ENCODE data around the gene RAB23.
A peak's percentile ranks its signal among the peaks of the same experiment; 100 is the strongest.

Gene RAB23

DNA sequence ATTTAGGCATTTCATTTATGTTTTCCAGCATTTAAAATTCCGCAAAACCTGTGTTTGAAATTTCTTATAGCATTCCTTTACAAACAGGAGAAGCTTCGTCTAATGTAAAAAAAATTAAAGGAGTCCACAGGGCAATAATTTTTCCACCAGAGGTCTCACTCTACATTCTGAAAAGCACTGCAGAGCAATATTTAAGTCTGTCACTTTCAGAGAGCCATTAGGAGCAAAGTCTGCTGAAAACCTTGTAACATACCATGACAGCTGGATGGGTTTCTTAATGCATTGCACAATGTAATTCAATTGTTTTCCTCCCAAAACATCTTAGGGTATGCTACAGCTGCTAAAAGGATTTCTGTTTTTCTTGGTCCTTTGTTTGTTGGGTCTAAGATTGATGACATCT is 32.0 kb downstream of the RAB23 start:
- DNase-seq: no peak

DNA sequence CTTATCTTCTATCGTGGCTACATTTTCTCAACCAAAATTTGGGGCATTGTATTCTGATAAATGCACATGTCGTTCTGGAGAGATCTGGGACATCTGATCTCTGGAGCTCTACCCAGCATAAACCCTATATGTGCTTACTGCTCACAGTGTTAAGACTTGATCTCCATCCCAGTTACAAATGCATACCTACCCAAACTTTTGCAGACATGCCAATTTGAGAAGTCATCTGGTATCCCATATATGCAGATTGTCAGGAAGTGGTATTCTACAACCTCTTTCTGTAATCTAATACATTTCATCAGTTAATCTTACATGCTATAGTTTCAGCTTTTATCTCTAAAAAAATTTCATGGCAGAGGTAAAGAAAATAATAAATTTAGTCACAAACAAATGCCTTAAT is 38.8 kb downstream of the RAB23 start:
- DNase-seq: no peak

DNA sequence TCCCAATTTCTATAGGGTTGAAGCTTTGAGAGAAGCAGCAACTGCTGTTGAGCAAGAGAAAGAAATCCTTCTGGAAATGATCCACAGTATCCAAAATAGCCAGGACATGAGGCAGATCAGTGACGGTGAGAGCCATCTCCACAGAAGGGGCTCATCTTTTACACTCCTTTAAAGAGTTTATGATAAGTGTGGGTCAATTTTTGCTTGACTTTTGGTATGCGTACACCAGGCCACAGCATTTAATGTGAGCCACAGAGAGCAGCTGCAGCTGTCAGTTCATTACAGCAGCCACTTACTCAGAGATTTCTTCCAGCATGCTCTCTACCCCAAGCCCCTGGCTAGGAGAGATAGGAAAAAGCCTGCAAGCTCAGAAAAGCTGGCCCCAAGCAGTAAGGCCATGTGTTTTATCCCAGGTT is 40.1 kb downstream of the RAB23 start:
- no peak for DNase-seq

DNA sequence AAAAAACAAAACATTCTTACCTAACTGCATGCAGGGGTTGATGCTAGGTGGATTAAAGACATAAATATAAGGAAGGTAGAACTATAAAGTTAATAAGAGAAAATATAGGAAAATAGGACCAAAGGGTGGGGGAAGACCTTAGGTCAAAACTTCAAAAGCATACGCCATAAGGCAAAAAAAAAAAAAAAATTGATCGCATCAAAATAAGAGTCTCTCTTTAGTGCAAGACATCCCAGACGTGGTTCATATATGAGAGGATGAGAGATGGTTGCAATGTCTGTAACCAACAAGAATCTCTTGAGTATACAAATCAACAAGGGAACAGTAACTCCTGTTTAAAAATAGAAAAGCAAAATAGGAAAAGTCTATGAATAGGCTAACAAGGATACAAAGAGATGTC is 41.5 kb downstream of the RAB23 start:
- DNase-seq: no peak

DNA sequence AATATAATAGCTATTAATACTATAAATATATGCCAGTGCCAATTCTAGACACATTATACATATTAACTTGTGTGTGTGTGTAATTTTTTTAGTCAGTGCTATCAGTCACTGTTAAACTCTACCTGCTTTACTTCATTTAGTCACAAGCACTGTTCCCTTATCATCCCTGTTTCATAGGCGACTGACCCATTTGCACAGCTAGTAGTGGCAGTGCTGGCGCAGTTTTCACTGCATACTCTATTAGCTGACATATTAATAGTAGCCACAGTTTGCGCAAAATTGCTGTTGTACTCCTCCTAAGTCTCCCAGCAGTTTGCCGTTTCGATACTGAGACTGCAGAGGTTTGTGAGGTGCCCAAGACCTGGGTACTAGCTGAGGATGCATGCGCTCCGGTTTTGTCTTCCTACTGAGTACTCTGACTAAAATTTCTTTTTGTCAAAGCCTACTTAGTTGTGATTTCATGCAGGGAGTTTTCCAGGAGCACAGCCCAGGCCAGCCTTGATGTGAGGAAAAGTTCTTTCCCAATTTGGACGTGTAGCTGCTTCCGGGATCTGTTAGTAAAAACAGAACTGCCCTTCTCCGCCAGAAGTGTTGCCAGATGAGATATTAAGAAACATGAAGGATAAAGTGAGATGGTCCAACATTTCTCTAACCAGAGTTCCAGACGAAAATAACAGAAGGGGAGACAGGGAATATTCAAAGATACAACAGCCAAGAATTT is 44.4 kb downstream of the RAB23 start:
- no peak for DNase-seq

DNA sequence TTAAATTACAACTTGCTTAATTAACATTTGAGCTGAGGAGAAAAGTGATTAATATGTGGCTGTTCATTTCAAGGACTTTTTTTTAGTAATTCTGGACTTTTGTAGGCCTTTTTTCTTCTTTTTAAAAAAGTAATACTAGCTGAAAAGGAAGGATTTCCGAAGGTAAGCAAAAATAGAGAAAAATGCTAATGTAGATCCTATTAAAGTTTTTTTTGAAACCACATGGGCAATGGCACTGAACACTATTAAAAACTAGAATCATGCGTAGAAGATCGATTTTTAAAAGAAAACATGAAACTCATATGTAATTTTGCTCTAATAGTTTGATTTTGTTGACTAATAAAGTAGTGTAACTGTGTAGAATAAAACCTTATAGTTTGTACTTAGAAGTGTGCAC is 47.6 kb downstream of the RAB23 start:
- DNase-seq: no peak

DNA sequence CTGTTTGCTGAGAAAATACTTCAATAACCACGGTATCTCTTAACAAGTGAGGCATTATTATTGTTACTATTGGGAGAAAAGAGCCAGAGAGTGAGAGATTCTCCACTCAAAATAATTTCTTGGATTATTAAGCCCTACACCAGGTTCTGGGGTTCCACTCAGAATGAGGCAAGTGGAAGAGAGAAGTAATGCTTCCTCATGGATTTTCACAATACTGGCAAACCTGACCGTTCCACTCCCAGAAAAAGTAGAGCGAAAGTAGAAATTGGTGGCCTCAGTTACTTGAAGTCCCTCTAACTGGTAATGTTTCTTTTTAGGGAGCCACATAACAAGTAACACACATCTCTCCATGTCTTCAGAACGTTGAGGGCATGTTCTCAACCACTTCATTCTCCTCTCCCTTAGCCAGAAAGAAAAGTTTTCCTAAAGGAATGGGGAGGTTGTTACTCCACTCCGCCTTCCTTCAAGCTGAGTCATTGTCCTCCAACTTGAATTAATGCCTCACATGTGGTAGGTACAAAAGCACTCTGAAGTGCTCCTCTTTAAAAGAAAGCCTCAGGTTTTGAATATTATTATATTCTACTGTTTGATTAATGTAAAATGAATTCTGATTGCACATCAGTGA is 48.1 kb downstream of the RAB23 start:
- DNase-seq: no peak

DNA sequence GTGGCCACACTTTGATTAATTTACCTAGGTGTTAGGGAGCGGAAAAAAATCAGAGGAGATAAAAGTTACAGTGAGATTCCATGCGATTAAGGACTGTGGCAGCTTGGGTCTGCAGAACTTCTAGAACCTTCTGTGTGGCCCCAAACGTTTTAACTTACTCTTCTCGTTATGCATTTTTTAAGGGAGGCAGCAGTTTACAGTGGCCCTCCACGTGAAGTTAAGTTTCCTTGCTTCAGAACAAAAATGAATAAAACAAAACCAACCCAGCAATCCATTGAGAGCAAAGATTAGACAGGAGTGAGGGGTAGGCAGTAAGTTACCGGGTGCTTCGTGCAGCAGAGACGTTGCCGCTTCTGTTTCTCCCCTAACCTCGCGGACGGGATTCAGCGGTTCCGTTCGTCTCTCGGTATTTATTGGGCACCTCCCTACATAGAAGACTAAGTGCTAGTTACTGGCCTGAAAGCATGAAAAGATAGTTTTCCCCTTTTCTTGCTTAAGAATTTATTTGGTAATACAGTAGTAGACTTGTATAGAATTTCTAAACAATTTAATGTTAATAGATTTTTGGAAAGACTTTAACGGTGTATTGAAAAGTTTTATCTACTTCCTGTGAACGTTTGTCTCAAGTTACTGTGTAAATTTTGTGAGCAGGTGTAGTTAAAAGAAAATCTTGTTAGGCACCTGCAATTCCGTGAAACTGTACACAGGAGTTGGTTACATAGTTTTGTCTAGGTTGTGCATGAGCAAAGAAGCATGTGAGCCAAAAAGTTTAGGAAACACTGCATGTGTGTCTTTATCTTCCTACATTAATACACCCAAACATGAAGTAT is 48.8 kb downstream of the RAB23 start:
- no peak for DNase-seq

DNA sequence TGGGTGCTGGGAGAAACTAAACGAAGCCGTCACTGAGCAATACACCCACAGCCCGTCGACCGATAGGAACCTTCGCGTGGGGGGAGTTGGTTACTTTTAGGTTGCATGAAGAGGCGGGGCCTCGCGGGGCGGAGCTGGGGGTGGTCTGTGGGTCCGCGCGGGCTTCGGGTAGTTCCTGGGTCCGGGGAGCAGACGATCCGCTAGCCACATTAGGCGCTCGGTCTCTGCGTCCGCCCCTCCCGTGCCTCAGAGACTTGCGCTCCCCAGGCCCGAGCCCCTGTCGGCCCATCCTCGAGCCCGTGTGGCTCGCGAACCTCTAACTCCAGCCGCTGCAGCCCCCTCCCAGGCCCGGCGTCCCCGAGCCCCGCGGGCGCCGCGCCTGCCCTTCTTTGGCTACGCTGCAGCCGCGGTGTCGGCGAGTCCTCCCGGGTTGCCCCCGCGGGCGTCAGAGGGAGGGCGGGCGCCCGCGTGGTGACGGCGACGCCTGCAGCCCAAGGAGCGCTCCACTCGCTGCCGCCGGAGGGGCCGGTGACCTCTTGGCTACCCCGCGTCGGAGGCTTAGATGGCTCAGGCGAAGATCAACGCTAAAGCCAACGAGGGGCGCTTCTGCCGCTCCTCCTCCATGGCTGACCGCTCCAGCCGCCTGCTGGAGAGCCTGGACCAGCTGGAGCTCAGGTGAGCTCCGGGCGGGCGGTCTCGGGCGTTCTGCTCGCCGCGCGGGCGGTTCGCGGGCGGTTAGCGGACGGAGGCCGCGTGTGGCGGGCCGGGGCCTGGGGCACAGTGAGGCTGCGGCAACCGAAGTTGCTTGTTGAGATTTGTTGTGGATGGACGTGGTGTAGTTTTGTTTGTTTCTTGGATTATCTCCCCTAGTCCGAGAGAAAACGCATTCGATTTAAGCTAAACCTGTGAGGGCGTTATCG is 49.7 kb downstream of the RAB23 start, which contains the start of gene BAG2:
TSS of gene BAG2 (plus strand) at position 191 of the 920 bp plus-strand sequence. CDS start at position 563, 372 bp downstream.
- DNase-seq: peak; percentile 97

DNA sequence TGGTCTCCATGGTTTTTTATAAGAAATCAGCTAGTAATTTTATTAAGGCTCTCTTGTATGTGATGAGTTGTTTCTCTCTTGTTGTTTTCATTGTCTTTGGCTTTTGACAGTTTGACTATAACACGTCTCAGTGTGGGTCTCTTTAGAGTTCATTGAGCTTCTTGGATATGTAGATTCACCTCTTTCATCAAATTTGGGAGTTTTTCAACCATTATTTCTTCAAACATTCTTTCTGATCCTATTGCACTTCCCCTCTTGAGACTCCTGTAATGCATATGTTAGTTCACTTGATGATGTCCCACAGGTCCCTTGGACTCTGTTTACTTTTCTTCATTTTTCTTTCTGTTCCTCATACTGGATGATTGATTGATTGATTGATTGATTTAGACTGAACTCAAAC is 57.0 kb downstream of the RAB23 start:
- no peak for DNase-seq

DNA sequence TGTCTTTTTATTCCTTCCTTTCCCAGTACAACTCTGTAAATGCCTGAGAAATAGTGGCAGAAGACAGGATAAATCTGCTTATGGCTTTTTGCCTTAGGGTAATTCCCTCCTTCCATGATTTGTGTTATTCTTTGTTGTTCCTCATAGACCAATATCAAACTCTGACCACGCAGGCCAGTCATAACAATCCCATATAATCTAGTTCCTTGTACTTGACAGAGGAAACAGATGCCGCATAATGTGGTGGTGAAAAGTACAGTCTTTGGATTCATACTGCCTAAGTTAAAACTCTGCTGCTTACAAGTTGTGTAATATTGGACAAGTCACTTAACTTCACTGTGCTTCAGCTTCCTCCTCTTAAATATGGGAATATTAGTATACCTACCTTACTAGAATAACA is 58.2 kb downstream of the RAB23 start:
- no peak for DNase-seq

DNA sequence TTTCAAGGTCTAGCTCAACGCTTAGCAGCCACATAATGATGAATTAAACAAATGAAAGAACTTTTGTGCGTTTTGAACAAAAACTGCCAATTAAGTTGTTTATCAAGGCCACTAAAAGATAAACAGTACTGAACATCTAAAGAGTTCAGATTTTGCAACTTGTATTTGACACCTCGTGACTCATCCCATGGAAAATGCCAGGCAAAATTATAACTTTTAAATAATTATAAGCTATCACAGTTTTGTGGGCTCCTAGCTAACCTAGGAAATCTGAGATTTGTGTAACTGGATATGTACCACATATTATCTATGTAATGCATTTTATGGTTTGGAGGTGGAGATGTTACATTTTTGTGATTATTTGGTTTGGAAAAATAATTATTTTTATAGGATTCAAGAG is 59.6 kb downstream of the RAB23 start:
- no peak for DNase-seq

DNA sequence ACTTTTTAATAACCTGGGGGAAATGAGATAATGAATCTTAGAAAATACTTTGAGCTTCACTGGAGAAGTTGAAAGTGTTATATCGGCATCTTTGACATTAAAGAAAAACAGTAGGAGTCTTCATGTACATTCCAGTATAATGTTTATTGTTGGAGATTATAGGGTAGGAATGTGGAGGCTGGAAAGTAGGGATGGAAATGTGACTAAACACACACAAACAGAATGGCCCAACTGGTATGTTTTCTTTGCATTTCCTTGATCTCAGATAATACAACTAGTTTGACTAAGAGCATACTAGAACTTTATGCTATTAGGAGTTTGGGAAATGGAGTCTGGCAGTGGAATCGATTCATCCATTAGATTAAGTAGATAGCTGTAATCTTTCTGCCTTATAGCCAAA is 60.1 kb downstream of the RAB23 start:
- no peak for DNase-seq

DNA sequence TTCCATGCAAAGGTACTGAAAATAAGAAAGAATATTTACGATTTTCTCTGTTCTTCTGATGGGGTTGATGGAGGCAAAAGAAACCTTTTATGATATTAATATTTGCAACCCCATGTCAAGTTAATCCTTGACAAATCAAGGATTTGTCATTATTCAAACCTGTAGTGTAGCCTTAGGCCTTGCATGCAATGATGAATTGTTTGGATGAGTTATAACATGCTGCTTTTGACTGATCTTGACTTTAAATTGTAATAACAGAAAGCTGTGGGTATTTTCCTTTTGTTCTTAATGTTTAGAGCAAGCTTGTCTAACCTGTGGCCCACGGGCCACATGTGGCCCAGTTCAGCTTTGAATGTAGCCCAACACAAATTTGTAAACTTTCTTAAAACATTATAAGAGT is 63.0 kb downstream of the RAB23 start:
- DNase-seq: no peak

DNA sequence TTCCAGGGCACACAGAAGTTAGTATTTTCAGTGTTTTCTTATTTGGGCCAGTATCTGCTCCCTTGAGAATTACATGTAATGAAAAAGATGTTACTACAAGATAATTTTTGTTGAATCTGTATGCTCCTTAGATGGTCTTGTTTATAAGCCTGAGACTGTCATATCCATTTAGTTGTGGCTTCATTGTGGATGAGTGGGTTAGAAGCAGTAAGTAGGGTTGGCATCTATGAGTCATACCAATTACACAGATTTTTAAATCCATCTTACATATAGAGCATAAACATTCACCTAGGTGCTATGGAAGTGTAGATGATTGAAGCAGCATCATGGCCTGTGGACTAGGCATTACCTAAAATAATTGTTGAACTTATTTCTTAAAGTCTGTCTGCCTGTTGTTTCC is 63.4 kb downstream of the RAB23 start:
- no peak for DNase-seq

DNA sequence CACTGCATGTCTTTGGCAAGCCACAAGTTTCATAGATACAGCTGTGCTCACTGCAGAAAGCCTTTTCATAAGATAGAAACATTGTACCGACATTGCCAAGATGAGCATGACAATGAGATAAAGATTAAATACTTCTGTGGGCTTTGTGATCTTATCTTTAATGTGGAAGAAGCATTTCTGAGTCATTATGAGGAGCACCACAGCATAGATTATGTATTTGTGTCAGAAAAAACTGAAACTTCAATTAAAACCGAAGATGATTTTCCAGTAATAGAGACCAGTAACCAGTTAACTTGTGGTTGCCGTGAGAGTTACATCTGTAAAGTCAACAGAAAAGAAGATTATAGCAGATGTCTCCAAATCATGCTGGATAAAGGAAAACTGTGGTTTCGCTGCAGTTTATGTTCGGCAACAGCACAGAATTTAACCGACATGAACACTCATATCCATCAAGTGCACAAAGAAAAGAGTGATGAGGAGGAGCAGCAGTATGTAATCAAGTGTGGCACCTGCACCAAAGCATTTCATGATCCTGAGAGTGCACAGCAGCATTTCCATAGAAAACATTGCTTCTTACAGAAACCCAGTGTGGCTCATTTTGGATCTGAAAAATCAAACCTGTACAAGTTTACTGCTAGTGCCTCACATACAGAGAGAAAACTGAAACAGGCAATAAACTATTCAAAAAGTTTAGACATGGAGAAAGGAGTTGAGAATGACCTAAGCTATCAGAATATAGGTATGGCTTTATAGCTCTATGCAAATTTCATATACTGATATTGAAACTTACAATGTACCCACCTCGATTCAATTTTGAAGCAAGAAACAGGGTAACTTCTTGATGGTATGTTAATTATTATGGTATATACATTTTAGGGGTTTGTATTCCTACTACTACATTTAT is 73.9 kb downstream of the RAB23 start:
- DNase-seq: no peak

DNA sequence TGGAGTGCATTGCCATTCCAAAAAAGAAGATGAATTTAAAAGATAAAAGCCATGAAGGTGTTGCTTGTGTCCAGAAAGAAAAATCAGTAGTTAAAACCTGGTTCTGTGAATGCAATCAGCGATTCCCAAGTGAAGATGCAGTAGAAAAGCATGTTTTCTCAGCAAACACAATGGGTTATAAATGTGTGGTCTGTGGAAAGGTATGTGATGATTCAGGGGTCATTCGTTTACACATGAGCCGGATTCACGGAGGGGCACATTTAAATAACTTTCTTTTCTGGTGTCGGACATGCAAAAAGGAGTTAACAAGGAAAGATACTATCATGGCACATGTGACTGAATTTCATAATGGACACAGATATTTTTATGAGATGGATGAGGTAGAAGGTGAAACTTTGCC is 74.7 kb downstream of the RAB23 start:
- DNase-seq: no peak

DNA sequence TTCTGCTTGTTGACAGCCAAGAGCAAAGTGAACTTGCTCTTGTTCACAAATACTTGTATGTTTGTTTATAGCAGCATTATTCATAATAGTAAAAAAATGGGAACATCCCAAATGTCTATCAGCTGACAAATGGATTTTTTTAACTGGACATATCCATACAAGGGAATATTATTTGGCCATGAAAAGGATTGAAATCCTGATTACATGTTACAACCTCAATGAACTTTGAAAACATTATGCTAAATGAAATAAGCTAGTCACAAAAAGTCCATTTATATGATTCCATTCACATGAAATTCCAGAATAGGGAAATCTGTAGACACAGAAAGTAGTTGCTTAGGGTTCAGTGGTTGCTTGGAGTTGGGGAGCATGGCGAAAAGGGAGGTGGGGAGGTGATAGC is 78.4 kb downstream of the RAB23 start:
- no peak for DNase-seq

DNA sequence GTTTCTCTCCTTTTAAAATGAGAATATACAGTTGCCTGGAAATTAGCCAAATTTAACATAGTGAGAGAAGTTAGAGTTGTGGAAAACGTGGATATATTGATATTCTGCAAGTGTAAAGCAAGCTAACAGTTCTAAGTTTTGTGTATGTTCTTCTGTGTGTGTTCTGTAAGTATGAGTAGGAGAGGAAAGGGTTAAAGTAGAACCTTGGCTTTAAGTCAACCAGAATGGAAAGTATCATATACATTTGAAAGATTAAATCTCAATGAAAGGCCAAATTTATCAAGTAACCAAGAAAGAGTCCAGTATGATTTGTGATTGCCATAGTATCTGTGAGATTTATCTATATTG is 80.0 kb downstream of the RAB23 start:
- no peak for DNase-seq

DNA sequence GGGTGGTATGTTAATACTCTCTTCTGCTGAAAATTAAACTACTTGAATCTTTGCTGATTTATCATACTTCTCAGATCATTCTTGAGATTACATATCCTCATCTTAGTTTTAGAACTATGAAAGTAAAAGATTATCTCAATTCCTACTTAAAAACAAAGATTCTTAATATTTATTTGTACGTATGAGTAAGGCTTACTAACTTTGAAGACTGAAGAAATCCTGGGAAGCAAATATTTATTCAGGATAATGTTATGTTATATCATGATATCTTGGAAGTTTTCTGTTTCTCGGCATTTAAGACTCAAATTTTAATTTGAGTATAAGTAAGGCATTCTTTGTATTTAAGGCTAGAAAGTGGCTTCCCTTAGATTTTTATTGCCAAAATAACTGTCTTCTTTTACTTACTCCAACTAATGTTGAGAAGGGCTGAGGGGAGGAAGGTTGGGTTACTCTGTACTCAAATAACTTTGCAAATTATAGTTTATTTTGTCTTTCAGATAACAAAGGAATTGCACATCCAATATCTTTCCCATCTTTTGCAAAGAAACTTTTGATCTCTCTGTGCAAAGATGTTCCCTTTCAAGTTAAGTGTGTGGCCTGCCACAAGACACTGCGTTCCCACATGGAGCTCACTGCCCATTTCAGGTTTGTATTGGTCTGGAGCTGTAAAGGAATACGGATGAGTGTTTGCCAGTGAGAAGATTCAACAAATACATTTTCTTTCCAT is 80.5 kb downstream of the RAB23 start:
- no peak for DNase-seq

DNA sequence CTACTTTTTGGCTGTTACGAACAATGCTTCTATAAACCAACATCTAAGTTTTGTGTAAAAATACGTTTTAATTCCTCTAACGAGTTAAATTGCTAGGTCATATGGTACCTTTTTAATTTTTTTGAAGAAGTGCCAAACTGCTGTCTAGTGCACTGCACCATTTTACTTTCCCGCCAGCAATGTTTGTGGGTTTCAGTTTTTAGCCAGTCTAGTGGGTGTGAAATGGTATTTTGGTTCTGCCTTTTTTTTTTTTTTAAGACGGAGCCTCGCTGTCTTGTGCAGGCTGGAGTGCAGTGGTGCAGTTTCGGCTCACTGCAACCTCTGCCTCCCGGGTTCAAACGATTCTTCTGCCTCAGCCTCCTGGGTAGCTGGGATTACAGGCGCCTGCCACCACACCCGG is 84.1 kb downstream of the RAB23 start:
- no peak for DNase-seq
